Measurements from ENCODE around the gene HDAC7.

Gene HDAC7

GRCh38 chr12:47819896-47820630, at the start of gene HDAC7:
Gene HDAC7, minus strand, starts transcription at chr12:47819903. Its CDS starts 118 bp downstream, at chr12:47819785.
- in situ Hi-C loops (cut with MboI; ENCODE audit: low sequenced_read_pairs): no loop called here

GRCh38 chr12:47868552-47869031, 48.9 kb upstream of the HDAC7 start:
- in situ Hi-C loops (cut with MboI; ENCODE audit: low sequenced_read_pairs): no loop called here

GRCh38 chr12:47868041-47868440, 48.3 kb upstream of the HDAC7 start:
- in situ Hi-C loops (cut with MboI; ENCODE audit: low sequenced_read_pairs): no loop called here

- in situ Hi-C loops (cut with MboI; ENCODE audit: low sequenced_read_pairs): no loop called here
These were observed 47.8 kb upstream of the HDAC7 start for GRCh38 chr12:47867495-47867941.

- in situ Hi-C loops (cut with MboI; ENCODE audit: low sequenced_read_pairs): no loop called here
These were observed 45.0 kb upstream of the HDAC7 start for GRCh38 chr12:47864646-47865235.

GRCh38 chr12:47863985-47864384, 44.3 kb upstream of the HDAC7 start:
- in situ Hi-C loops (cut with MboI; ENCODE audit: low sequenced_read_pairs): no loop called here

- in situ Hi-C loops (cut with MboI; ENCODE audit: low sequenced_read_pairs): no loop called here
These were observed 43.8 kb upstream of the HDAC7 start for GRCh38 chr12:47863467-47863866.

GRCh38 chr12:47862881-47863280, 43.2 kb upstream of the HDAC7 start:
- in situ Hi-C loops (cut with MboI; ENCODE audit: low sequenced_read_pairs): no loop called here

- in situ Hi-C loops (cut with MboI; ENCODE audit: low sequenced_read_pairs): no loop called here
These were observed 42.6 kb upstream of the HDAC7 start for GRCh38 chr12:47862167-47862750.

- in situ Hi-C loops (cut with MboI; ENCODE audit: low sequenced_read_pairs): no loop called here
These were observed 41.2 kb upstream of the HDAC7 start for GRCh38 chr12:47860873-47861272.

- in situ Hi-C loops (cut with MboI; ENCODE audit: low sequenced_read_pairs): no loop called here
These were observed 40.7 kb upstream of the HDAC7 start for GRCh38 chr12:47860279-47860841.

- in situ Hi-C loops (cut with MboI; ENCODE audit: low sequenced_read_pairs): no loop called here
These were observed 39.0 kb upstream of the HDAC7 start for GRCh38 chr12:47858511-47859266.

- in situ Hi-C loops (cut with MboI; ENCODE audit: low sequenced_read_pairs): no loop called here
These were observed 37.2 kb upstream of the HDAC7 start for GRCh38 chr12:47856721-47857575.

GRCh38 chr12:47856094-47856493, 36.4 kb upstream of the HDAC7 start:
- in situ Hi-C loops (cut with MboI; ENCODE audit: low sequenced_read_pairs): no loop called here

GRCh38 chr12:47855502-47855901, 35.8 kb upstream of the HDAC7 start:
- in situ Hi-C loops (cut with MboI; ENCODE audit: low sequenced_read_pairs): no loop called here

GRCh38 chr12:47854531-47854930, 34.8 kb upstream of the HDAC7 start:
- in situ Hi-C loops (cut with MboI; ENCODE audit: low sequenced_read_pairs): no loop called here

GRCh38 chr12:47852096-47852571, 32.4 kb upstream of the HDAC7 start:
- in situ Hi-C loops (cut with MboI; ENCODE audit: low sequenced_read_pairs): no loop called here

GRCh38 chr12:47851303-47851952, 31.7 kb upstream of the HDAC7 start:
- in situ Hi-C loops (cut with MboI; ENCODE audit: low sequenced_read_pairs): no loop called here
